Right renal cortex interstitium (tissue), 3 donors: ENCODE data around the gene BMP3. TPM values are rescaled to one million over a fixed set of nuclear protein-coding genes. Genes with fewer than 3 reads are reported as not detected.
"Not testable (repeated sequence)": the region's sequence is repeated elsewhere in the genome, so short reads cannot be mapped to it uniquely, and the experiment has no call there.

ENCODE experiments used
- DNase-seq, 3 donors: peaks; one replicate each; pipeline ENCODE4 v3.0.0-alpha.2; 2013; ENCODE audit warnings: low read depth in 3 of 3, low spot score in 2 of 3
- polyA plus RNA-seq, 3 donors: library from polyadenylated mRNA; unstranded; fragments of 120-200 nt; gene quantifications; one replicate each; pipeline ENCODE4 v1.2.1, GENCODE V29; 2013; ENCODE audit not compliant: insufficient read length in 3 of 3

BMP3 gene
- polyA plus RNA-seq: 10 to 100 TPM; 13.7 to 17.5 (median 16.9) TPM

- no peak for DNase-seq
Measured at GRCh38 chr4:81030061-81030980, at the start of gene BMP3. Gene BMP3, plus strand, starts transcription at chr4:81030708. Its CDS starts 577 bp downstream, at chr4:81031285.

- DNase-seq: no peak
Measured at GRCh38 chr4:80986011-80986410, 44.5 kb upstream of the BMP3 start.

- DNase-seq: peak; percentile 40 to 55 (median 41)
Measured at GRCh38 chr4:80989921-80990544, 40.5 kb upstream of the BMP3 start.

GRCh38 chr4:80990851-80991250, 39.7 kb upstream of the BMP3 start:
- DNase-seq: no peak

- no peak for DNase-seq
Measured at GRCh38 chr4:80999943-81000342, 30.6 kb upstream of the BMP3 start.

- no peak for DNase-seq
Measured at GRCh38 chr4:81003597-81004111, 26.9 kb upstream of the BMP3 start.

- no peak for DNase-seq
Measured at GRCh38 chr4:81007417-81007816, 23.1 kb upstream of the BMP3 start.

- not testable (repeated sequence) for DNase-seq
Measured at GRCh38 chr4:81016566-81016965, 13.9 kb upstream of the BMP3 start.

GRCh38 chr4:81019006-81019405, 11.5 kb upstream of the BMP3 start:
- no peak for DNase-seq

GRCh38 chr4:81021142-81021944, 9.2 kb upstream of the BMP3 start:
- DNase-seq: no peak

GRCh38 chr4:81021981-81022380, 8.5 kb upstream of the BMP3 start:
- DNase-seq: no peak

GRCh38 chr4:81023484-81023883, 7.0 kb upstream of the BMP3 start:
- DNase-seq: no peak

- DNase-seq: no peak
Measured at GRCh38 chr4:81030981-81031791, 678 bp downstream of the BMP3 start.

GRCh38 chr4:81031796-81032551, 1.5 kb downstream of the BMP3 start:
- DNase-seq: no peak

- no peak for DNase-seq
Measured at GRCh38 chr4:81032771-81033684, 2.5 kb downstream of the BMP3 start.

- DNase-seq: no peak
Measured at GRCh38 chr4:81038636-81039350, 8.3 kb downstream of the BMP3 start.

- no peak for DNase-seq
Measured at GRCh38 chr4:81039351-81039972, 9.0 kb downstream of the BMP3 start.
